HuH-7.5 (cell line): ENCODE measurements around the gene SLC27A5.
A peak's percentile ranks its signal among the peaks of the same experiment; 100 is the strongest.

Experiments used
- DNase-seq: peaks from one replicate; pipeline ENCODE4 v3.0.0; 2011; ENCODE audit warnings: low spot score

The SLC27A5 gene, protein sequence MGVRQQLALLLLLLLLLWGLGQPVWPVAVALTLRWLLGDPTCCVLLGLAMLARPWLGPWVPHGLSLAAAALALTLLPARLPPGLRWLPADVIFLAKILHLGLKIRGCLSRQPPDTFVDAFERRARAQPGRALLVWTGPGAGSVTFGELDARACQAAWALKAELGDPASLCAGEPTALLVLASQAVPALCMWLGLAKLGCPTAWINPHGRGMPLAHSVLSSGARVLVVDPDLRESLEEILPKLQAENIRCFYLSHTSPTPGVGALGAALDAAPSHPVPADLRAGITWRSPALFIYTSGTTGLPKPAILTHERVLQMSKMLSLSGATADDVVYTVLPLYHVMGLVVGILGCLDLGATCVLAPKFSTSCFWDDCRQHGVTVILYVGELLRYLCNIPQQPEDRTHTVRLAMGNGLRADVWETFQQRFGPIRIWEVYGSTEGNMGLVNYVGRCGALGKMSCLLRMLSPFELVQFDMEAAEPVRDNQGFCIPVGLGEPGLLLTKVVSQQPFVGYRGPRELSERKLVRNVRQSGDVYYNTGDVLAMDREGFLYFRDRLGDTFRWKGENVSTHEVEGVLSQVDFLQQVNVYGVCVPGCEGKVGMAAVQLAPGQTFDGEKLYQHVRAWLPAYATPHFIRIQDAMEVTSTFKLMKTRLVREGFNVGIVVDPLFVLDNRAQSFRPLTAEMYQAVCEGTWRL

DNA sequence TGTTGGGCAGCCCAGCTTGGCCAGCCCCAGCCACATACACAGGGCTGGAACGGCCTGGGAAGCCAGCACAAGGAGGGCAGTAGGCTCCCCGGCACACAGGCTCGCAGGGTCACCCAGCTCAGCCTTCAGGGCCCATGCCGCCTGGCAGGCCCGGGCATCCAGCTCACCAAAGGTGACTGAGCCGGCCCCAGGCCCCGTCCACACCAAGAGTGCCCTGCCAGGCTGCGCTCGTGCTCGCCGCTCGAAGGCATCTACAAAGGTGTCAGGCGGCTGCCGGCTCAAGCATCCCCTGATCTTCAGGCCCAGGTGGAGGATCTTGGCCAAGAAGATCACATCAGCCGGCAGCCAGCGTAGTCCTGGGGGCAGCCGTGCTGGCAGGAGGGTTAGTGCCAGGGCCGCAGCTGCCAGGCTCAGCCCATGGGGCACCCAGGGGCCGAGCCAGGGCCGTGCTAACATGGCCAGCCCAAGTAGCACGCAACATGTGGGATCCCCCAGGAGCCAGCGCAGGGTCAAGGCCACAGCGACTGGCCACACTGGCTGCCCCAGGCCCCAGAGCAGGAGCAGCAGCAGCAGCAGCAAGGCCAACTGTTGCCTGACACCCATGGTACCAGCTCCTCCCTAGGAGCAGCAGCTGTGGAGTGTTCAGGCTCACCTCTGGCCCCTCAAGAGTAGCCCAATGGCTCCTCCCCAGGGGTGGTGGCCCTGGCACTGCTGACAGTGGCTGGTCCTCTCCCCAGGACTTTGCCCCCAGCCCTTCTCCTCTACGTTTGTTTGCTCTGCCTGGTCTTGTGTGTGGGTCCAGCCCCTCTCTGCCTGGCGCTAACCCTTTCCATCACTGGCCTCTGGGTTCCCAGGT lies at the start of gene SLC27A5:
Gene SLC27A5 (minus strand): TSS at position 640 of the 856 bp plus-strand sequence. CDS start 37 bp downstream, at position 603.
- peak; percentile 54 for DNase-seq

GRCh38 chr19:58560921-58561320 lies 49.1 kb upstream of the SLC27A5 start:
- peak; percentile 5 for DNase-seq

DNA sequence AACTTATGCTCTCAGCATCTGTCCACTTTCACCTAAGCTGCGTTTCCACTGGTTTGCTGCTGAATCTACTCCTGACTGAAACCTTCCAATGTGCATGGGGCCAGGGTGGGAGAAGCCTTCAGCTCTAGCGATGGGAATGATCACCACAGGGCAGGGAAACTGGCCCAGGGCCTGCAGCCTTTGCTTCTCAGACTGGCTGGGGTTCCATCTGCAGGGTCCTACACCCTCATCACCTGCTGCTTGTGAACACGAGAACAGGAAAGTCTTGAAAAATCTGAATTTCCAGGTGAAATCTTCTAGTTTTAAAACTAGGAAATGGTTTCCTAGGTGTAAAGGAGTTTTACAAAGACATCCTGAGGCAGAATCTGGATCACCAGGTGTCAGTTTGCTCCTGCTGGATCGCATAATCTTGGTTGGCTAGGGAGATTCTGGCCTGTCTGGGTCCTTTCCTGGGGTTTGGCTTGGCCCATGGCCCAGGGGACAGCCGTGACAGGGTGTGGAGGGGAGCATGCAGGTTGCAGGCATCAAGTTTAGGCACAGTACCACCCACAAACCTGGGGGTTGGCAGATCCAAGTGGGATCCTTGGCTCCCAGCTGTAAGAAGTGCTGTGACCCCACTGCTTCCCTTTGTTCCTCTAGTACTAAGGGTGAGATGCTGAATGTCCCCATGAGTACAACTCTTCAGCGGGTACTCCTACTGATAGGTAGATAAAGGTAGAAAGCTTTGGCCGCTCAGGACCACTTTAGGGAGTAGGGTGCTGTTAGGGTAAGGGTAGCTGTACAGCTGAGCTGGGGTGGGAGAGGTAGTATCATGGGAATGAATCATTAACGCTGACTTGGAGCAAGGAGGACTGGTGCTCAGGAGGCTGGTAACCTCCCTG lies 48.5 kb upstream of the SLC27A5 start:
- DNase-seq: peak; percentile 6

DNA sequence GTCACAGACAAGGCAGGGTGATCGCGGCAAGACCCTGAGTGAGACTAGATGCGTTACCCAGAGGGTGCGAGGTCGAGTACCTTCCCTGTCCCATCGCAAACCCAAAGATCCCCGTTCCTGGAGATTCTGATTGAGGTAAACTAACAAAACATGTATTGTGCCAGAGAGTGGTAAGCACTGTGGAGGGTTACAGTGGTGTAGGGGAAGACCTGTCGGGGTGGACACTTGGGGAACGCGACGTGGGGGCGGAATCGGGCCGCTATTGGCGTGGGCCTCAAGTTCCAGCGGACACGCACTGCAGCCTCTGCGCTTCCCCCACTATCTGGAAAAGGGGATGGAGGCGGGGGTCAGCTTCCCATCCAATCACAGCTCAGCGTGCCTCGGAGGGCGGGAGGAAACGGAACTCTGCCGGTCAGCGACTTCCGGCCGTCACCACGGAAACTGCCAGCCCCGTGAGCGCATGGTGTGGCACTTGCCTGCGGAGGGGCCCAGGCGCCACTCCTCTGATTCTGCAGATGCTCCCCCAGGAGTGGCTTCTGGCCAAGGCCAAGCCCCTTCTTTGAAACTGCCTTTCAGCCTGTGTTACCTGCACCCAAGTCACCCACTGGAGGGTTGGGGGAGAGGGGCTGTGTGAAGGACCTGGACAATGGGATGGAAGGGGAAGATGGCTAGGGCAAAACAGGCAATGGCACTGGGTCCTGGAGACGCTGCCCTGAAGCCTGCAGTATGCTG lies 47.6 kb upstream of the SLC27A5 start:
- peak; percentile 100 for DNase-seq

GRCh38 chr19:58558623-58559274 lies 47.0 kb upstream of the SLC27A5 start:
- DNase-seq: peak; percentile 97

DNA sequence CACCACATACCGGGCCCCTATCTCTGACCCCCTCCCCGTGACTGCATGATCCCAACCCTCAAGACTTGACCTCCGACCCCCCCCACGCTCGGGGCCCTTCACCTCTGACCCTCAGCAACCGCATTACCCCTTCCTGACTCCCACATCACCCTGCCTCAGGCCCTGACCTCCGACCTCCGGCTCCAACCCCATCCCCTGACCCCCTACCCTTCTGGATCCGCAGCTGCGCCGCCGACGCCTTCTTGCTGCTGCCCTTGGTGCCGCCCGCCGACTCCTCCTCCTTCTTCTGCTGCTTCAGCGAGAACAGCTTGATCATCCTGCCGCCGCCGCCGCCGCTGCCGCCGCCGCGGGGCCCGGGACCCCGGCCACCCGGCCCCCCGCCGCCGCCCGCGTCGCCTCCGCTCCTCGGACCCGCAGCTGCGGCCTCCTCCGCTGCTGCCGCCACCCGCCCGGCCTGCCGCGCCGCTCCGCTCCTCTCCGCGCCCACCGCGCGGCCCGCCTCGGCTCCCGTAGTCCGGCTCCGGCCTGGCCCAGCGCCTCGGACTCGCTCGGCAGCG lies 46.4 kb upstream of the SLC27A5 start, which contains the start of gene UBE2M:
Gene UBE2M (minus strand): TSS at position 546 of the 557 bp plus-strand sequence. CDS start 230 bp downstream, at position 316.
- DNase-seq: peak; percentile 29

DNA sequence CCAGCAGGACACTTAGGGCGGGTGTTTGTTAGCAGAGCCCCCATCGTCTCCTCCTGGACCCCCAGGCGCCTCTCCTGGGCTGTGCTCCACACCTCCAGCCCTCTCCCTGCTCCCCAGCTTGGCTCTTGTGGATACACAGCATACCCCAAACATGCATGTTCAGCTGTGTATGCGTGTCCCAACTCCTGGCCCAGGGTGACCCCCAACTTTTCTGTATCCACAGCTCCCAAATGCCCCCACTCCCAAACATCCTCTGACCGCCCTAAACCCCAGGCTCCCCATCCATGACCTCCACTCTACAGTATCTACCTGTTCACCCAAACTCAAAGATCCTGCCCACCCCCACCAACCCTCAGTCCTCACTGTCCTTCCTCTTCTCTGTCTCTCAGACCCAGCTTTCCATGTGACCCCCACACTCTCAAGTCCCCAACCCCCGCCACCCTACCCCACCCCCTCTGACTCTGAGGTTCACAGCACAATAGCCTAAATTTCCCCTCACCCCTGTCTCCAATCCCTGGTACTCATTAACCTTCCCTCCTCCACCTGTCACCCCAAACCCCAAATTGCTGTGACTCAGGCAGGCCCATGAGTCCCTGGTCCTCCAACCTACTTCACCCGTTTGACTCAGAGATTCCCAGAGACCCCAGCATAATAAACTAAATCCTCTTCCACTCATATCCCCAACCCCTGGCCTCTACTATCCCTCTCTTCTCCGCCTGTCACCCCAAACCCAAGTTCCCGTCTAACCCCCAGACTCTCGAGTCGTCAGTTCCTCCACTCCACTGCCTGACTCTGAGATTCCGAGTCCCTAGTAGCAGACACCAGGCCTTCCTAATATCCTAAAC lies 45.7 kb upstream of the SLC27A5 start:
- peak; percentile 6 for DNase-seq

DNA sequence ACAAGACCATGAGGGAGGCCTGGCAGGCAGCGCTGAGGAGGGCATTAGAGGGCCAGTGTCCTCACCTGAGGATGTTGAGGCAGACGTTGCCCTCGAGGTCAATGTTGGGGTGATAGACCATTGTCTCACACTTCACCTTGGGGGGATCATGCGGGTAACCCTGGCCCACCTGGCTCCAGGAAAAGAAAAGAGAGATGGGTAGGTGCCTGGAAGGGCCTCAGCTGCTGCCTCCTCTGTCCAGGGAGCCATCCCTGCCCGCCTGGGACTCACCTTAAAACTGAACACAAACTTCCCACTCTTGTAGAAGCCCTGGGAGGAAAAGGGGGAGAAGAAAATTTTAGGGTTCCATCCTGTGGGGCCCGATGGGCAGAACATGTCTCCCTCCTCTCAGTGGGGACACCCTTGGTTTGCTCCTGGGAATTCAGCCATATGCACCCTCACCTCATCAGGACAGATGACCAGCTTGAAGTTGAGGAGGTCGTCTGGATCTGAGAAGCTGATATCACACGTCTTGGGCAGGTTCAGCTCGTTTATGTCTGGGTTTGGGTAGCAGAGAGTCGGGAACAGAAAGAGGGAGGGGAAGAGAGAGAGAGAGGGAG lies 44.9 kb upstream of the SLC27A5 start:
- no peak for DNase-seq

DNA sequence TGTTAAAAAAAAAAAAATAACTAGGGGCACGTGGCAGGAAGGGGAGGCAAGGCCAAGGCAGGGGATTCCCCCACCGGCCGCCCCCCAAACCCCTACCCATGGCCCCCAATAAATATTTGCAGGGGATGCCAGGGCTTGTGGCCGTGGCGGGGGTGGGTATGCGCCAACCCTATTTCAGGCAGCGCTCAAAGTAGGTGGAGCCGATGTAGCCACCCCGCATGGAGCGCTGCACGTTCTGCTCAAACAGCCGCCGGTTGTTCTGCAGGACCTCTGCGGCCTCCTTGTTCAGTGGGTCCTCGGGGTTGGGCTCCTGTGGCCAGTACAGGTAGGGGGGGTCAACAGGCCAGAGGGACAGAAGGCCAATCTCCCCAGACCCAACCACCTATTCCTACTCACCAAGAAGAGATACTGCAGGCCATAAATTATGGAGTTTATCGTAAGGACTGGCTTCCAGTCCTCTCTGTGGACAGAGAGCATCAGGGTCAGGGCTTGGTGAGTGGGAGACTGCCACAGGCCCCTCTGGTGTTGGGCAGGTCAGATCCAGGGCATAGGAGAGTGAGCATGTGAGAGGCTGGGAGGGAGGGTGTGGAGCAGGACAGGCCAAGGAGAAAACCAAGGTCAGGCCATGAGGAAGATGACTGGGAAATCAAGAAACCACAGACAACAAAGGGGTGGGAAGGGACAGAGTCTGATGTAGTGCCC lies 44.3 kb upstream of the SLC27A5 start:
- DNase-seq: peak; percentile 6

DNA sequence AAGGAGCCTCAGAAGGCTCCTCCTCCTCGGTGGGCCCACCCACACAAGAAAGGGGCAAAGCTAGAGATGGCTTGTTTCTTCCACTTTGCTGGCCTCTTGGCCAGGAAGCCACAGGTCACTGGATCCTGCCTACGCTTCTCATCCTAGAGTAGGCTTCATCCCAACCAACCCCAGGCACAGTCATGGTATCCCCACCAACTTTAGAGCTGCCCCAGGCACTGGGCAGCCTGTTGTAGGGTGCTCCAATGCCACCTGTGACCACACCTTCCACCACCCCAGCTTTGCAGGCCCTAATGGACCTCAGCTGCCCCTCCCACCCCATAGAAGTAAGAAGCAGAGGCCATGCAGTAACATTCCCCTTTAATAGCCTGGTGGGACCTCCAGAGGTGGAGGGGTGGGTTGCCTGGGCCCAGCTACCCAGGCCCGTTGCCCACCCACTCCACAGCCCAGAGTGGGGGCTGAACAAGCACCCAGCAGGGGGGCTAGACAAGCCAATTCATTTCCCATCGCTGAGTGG lies 43.6 kb upstream of the SLC27A5 start:
- DNase-seq: no peak

DNA sequence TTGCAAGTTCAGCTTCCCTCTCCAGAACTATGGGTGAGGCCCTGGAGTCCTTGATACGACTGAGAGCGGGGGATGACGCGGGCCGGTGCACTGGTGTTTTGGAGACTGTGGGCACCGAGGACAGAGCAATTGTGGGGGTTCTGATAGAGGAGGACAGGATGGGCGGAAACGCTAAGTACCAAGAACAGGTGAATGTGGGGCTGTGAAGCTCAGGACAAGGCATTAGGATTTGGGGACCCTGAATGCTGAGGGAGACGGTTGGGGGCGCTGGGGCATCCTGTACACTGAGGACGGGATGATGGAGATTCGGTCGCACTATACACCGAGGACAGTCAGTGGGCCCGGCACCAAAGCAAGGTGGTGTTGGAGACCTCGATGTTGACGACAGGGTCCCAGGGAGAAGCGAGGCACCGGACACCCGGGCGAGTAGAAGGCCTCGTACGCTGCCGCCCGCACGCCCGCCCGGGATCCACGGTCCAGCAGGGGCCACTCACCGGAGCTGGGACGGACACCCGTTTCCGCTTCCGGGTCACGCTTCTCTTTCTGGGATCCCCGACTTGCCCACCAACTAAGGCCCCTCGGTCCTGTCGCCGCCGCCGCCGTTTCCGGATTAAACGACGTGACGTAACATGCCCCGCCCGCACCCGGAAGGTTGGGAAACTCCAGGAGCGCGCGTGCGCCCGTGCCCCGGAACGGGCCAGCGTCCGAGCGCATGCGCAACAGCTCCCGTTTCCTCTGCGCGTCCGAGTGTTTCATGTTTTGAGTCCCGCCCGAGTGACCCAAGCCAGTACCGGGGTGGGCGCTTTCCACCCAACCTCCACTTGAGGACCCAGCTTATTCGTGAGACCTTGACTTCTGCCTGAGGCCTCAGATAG lies 42.9 kb upstream of the SLC27A5 start, which contains the start of gene CHMP2A:
Gene CHMP2A (minus strand): TSS at position 612 of the 875 bp plus-strand sequence. CDS start 893 bp downstream, outside the sequence.
- DNase-seq: peak; percentile 96

- no peak for DNase-seq
Observed at GRCh38 chr19:58553799-58554493, 42.2 kb upstream of the SLC27A5 start.

DNA sequence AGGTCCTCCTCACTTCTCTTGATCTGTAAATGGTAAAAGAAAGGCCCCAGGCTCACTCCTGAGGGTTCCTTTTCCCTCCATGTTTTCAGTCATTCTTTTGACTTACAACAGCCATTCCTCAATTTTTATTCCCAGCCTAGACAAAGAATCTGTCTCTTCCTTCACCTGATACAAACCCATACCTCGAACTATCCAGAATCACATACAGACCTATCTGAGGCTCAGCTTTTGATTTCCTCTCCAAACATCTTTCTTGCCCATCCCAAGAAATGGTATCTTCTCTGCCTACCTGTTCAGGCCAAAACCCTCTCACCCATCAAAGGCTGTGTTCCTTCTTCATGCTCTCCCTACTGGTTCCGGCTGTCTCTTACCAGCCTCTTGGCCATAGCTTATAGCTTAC lies 40.9 kb upstream of the SLC27A5 start:
- DNase-seq: peak; percentile 18

DNA sequence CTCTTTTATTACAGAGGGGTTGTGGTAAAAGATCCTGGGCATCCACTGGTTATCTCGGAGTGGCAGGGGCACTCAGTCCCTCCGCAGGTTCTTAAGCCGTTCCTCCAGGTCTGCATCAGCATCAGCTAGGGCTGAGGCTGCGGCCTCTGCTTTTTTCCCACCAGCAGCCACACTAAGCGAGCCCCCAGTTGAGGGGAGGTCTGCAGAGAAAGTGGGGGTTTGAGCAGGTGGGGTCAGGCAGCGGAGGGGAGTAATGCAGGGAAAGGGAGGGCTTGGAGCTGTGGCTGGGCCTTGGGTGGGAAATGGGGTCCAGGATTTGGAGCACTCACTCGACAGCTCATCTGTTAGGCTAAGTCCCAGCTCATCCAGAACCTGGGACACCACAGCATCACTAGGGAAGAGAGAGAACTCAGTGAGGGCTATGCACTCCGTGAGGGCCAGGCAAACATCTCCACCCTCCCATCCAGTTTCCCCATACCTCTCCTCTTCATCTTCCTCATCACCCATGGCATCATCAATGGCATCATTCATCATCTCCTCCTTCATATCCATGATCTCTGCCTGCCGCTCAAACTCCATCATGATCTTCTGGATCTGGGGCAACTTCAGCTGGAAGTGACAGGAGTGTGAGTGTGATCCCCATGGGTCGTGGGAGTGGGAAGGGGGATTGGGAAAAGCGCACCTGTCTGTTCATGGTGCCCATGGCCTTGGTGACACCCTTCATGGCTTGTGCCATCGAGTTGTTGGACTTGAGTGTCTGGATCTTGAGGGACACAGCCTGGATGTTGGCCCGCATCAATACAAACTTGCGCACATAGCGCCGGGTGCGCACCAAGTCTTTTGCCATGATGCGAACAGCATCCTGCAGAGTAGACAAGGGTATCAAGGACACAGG lies 40.0 kb upstream of the SLC27A5 start:
- DNase-seq: peak; percentile 27

DNA sequence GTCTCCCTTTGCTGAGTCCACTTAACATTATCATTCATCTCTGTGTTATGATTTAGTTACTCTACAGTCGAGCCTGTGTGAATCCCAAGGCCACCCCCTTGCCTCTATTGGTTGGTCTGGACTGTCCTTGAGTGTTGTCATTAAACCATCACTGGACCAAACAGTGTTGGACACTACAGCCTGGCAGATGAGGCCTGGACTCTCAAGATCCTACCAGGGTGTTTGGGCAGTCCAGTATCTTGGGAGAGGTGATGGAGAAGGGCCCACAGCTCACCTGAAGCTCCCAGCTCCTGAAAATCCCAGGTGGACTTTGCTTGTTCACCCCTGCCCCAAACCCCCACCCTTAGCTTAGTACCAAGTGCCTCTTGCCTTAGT lies 39.3 kb upstream of the SLC27A5 start:
- DNase-seq: no peak
